Activated CD4-positive, alpha-beta T cell treated with anti-CD3 and anti-CD28 coated beads for 4 hours (primary cell): ENCODE results near the gene GSG1L2.
"Not testable (repeated sequence)": the region's sequence is repeated elsewhere in the genome, so short reads cannot be mapped to it uniquely, and the experiment has no call there.

Experiments used
- DNase-seq, 2 donors: peaks; one replicate each; pipeline ENCODE4 v3.0.0-alpha.2; 2020

Gene GSG1L2

DNA sequence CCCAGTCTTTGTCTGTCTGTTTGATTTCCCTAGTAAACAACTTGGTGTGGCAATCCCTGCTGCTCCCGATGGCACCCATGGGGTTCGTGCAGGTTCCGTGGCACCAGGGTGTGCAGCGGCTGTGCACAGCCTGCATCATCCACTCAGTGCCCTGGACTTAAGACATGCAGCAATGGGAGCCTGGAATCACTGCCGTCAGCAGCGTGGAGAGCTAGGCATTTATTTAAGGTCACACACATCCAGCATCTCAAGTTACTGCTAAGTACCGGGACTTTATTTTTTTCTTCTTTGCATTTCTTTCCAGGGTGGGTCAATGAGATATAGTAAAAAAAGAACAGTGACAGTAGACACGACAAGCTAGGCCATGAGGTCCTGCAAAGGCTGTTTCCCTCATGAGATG lies 33.3 kb downstream of the GSG1L2 start:
- DNase-seq = no peak

- DNase-seq = no peak
These were observed 37.3 kb downstream of the GSG1L2 start for GRCh38 chr17:9784544-9784943.

DNA sequence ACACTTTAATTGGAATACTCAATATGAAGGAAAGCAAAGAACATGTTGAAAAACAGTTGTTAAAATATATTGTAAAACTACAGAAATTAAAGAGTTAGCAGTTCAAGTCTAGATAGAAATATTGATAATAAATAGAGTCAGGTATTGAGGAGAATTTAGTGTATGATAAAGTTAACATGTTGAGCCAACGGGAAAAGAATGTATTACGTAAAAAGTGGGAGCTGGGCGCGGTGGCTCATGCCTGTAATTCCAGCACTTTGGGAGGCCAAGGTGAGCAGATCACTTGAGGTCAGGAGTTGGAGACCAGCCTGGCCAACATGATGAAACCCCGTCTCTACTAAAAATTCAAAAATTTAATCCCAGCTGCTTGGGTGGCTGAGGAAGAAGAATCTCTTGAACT lies 38.4 kb downstream of the GSG1L2 start:
- not testable (repeated sequence) for DNase-seq

DNA sequence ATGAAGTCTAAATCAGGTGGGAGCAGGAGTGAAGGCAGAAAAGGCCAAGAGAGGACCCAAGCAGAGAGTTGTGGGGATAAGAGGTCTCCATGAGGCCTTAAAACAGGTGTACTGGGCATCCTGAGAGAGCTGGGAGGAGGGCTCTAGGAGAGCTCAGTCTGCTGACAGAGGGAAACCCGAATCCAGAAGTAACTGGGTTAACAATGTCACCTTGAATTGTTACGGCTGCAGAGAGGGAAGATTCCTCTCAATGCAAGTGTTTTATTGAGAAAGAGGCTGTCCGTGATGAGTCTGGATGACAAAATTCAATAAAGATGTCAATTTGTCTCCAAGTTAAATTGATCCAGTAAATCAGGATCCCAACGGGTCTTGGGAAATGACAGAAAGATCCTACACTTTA lies 38.8 kb downstream of the GSG1L2 start:
- DNase-seq = no peak

DNA sequence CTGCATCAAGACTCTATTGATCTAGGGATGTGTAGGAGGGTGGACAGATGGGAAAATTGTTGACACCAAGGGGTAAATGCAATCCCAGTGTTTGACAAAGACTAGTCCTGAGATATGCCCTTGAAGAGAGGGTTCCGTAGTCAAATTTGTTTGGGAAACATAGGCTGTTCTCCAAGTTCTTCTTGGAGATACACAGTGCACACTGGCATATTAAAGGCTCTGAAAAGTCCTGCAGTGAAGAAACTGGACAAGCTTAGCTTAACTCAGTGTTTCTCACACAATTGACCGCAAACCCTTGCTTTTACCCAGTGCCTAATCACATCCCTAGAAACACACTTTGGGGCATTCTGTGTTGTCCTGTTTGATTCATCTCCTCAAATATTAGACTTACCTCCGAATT lies 41.3 kb downstream of the GSG1L2 start:
- no peak for DNase-seq

GRCh38 chr17:9776911-9777310 lies 45.0 kb downstream of the GSG1L2 start:
- DNase-seq = no peak

DNA sequence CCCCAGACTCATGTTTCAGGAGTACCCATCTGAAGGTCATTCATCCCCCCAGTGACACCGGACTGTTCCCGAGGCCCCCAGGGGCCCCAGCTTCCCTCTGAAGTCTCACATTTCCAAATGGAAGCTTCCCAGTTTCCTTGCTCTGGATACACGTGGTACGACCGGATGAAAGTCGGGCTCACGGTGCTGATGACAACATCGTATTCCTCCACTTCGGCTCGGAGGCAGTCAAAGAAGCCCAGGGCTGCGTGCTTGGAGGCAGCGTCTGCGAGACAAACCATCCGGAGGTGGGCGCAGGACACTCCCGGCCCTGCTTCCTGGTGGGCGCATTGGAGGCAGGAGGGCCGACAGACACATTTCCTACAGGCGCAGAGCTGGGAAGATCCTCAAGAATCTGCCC lies 49.2 kb downstream of the GSG1L2 start:
- DNase-seq = no peak

- no peak for DNase-seq
These were observed 50.4 kb downstream of the GSG1L2 start for GRCh38 chr17:9771465-9771864.

DNA sequence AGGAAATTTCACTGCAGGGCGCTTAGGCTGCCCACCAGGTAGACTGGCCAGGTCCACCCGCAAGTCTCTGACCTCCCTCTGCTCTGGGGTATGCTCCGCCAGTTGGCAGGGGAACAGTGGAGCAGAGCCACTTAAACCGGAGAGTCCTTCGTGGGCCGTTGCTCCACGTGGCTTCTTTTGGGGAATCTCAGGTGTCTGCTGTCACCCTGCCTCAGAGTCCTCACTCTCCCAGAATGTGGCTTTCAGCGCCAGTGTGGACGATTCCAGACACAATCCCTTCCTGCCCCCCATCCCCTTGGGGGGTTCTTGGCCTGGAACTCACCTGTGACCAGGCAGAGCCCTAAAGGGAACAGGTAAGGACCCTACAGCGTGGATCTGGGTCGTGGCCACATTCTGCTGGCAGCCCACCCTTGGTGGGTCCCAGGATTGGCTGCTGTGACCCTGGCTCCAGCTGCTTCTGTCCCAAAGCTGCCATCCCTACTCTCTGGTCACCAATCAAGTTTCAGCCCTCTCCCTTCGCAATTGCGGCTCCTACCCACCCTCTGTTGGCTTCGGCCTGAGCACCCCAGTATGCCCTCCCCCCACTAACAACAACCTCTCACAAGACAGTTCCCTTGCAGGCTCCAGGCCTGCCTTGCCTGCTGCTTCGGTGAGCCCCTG lies 52.7 kb downstream of the GSG1L2 start:
- DNase-seq = no peak

- no peak for DNase-seq
These were observed 53.4 kb downstream of the GSG1L2 start for GRCh38 chr17:9768381-9768934.

- no peak for DNase-seq
These were observed 54.4 kb downstream of the GSG1L2 start for GRCh38 chr17:9767432-9767991.

- DNase-seq = no peak
These were observed 54.9 kb downstream of the GSG1L2 start for GRCh38 chr17:9766970-9767369.

DNA sequence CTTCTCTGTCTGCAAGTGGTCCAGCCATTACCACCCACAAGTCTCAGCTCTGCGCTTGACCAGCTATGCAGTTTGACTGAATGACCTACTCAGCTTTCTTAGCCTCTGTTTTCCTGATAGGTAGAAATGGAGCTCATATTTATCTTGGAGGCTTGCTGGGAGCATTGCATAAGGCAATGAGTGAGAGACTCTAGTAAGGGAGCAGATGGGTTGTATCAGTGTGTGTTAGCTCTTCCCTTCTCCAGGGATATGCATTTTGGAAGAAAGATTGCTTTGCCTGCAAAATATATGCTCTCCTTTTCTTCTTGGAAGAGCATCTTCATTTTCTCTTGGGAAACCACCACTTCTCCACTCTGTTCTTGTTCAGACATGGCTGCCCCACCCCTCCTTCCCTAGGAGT lies 56.6 kb downstream of the GSG1L2 start:
- no peak for DNase-seq

- DNase-seq = no peak
These were observed 58.2 kb downstream of the GSG1L2 start for GRCh38 chr17:9763643-9764042.

GRCh38 chr17:9760266-9760665 lies 61.6 kb downstream of the GSG1L2 start:
- no peak for DNase-seq

- DNase-seq = no peak
These were observed 66.8 kb downstream of the GSG1L2 start for GRCh38 chr17:9755083-9755482.
